DLD1 (cell line): ENCODE measurements around the gene LGR4.
"Not testable (repeated sequence)": the region's sequence is repeated elsewhere in the genome, so short reads cannot be mapped to it uniquely, and the experiment has no call there.

ENCODE experiments used
- in situ Hi-C: cut with HindIII; loops from 2 replicates; pipeline ENCODE4 v1.10.0; 2017; ENCODE audit warnings: low sequenced_read_pairs

LGR4 gene, protein sequence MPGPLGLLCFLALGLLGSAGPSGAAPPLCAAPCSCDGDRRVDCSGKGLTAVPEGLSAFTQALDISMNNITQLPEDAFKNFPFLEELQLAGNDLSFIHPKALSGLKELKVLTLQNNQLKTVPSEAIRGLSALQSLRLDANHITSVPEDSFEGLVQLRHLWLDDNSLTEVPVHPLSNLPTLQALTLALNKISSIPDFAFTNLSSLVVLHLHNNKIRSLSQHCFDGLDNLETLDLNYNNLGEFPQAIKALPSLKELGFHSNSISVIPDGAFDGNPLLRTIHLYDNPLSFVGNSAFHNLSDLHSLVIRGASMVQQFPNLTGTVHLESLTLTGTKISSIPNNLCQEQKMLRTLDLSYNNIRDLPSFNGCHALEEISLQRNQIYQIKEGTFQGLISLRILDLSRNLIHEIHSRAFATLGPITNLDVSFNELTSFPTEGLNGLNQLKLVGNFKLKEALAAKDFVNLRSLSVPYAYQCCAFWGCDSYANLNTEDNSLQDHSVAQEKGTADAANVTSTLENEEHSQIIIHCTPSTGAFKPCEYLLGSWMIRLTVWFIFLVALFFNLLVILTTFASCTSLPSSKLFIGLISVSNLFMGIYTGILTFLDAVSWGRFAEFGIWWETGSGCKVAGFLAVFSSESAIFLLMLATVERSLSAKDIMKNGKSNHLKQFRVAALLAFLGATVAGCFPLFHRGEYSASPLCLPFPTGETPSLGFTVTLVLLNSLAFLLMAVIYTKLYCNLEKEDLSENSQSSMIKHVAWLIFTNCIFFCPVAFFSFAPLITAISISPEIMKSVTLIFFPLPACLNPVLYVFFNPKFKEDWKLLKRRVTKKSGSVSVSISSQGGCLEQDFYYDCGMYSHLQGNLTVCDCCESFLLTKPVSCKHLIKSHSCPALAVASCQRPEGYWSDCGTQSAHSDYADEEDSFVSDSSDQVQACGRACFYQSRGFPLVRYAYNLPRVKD

GRCh38 chr11:27472398-27473016, at the start of gene LGR4:
Gene LGR4, minus strand, starts transcription at chr11:27472790. Its CDS starts 488 bp downstream, at chr11:27472302.
- in situ Hi-C loops = no loop called here

DNA sequence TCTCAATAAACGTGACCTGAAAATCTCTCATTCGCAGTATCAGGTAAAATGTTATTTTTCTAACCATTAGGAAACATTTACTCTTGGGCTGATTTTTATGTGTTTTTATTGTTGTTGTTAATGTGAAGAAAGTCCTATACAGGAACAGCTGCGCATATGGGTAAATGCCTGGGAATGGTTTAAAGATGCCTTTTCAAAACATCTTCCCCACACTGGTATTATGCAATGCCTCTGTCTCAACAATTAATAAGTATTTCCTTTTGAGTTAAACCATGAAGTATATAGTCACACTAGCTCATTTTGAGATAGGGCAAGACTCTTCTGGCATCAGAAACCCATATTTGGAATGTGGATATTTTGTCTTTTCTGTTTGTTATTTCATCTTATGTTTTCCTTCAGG, 47.6 kb upstream of the LGR4 start:
- in situ Hi-C loops = no loop called here

- in situ Hi-C loops = no loop called here
Observed at GRCh38 chr11:27518518-27518917, 45.9 kb upstream of the LGR4 start.

- in situ Hi-C loops = not testable (repeated sequence)
Observed at GRCh38 chr11:27517490-27517889, 44.9 kb upstream of the LGR4 start.

DNA sequence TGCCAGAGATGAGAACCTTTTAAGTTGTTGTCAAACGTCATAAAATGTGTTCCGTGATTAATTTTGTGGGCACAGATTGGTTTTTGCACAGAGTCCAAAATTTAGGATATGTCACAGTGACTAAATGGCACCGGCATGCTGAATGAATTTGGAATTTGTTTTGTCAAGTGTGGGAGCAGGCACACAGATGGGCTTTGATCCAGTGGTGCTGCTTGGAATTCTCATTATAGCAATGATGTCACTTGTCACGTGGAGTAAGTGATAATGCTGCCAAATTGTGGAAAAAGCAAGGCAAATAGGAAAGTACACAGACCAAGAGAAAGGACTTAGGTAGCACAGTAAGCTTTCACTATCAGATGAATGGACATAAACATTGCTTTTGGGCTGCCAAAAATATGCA, 42.0 kb upstream of the LGR4 start:
- in situ Hi-C loops = no loop called here

DNA sequence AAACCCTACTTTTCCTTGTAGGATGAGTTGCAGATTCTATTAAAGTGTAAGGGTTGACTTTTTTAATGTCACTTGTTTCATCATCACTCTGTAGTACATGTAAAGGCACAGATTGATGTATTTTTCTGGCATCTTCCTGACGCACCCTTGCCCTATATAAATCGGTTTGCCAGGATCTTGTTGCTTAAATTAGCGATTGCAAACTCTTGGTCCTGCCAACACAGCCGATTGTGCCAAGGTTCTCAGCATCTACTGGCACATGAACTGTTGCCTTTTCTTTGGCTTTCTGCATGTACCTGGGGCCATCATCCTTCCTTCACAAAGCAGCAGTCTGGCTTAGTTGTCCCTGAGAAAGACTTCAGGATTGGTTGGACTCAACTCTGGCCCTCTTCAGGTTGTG, 41.5 kb upstream of the LGR4 start:
- in situ Hi-C loops = no loop called here

DNA sequence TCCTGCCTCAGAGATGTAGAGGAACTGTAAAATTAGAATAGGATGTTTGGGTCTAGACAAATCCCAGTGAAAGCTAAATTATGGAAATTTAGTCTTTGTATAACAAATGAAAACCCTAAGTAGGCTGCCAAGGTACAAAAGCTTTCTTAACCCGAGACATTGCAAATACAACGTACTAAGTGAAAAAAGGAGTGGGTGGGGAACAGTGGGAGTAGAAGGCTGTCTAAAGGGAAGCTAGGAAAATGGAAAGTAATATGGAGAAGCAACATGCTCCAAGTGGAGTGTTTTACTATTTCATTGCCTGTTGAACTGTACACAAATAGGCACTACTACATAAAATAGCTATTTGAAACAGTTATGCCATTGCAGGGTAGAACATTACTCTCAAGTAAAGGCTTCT, 40.8 kb upstream of the LGR4 start:
- in situ Hi-C loops = no loop called here

GRCh38 chr11:27512238-27512637, 39.6 kb upstream of the LGR4 start:
- in situ Hi-C loops = no loop called here

DNA sequence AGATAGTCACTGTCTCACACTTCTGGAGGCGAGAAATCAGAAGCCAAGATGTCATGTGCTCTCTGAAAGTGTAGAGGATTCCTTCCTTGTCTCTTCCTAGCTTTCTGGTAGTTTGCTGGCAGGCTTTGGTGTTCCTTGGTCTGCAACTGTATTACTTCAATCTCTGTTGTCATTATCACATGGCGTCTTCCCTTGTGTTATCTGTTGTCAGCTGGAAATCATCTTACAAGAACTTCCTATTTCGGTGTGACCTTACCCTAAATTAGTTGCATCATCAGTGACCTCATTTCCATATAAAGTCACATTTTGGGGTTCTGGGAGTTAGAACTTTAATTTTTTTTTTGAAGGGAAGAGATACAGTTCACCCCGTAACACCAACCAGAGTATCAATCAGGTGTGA, 37.3 kb upstream of the LGR4 start:
- in situ Hi-C loops = no loop called here

GRCh38 chr11:27507557-27508322, 35.1 kb upstream of the LGR4 start:
- in situ Hi-C loops = no loop called here

GRCh38 chr11:27506200-27507182, 33.9 kb upstream of the LGR4 start, which contains the start of gene LIN7C:
Gene LIN7C, minus strand, starts transcription at chr11:27506769. Its CDS starts 17 bp downstream, at chr11:27506752.
- in situ Hi-C loops = no loop called here

DNA sequence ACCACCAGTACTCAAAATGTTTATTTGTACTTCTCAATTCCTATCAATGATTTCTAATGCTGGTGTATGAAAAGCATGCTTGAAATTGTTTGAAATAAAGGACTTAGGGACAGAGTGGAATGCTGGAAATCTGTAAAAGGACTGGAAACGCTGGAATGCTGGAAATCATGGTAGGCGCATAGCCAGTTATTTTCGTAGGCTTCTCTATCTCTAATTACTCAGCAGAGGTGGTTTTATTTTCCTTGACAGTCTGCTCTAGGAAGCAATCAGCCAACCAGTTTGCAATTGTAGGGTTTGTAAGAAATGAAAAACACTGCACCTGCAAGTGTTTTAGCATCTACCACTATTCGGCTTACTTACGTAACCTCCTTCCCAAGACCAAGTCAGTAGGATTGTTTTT, 33.2 kb upstream of the LGR4 start:
- in situ Hi-C loops = no loop called here

DNA sequence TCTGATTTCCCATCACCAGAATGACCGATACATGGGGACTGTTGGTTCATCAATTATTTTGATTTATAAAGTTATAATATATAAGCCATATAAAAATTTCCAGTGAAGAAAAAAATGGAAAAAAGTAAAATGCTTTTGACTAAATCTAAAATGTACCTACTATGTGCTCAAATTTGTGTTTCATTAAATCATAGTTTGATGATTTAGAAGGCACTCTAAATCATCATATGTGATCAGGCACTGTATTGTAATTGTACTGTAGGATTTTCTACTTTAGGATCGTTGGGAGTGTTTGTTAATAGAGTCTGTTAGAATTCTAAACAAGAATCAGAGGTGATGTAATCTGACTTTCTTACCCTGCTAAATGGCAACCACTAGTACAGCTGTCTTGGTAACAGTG, 31.6 kb upstream of the LGR4 start:
- in situ Hi-C loops = no loop called here

DNA sequence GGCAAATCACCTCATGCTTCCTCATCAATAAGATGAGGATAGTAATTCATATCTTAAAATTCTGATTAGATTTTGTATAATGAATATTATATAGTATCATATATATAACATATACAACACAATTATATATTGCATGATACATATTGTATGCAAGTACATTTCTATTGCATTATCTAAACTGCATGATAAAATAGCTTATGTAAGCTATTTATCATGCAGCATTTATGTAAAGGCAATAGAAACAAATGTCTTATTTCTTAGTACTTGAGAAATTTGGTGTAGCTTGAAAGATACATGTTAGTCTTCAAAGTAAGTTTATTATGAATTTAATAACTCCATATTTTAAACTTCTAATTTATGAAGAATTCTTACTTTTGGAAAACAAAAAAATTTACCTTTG, 28.5 kb upstream of the LGR4 start:
- in situ Hi-C loops = no loop called here

- in situ Hi-C loops = no loop called here
Observed at GRCh38 chr11:27497911-27498310, 25.3 kb upstream of the LGR4 start.

DNA sequence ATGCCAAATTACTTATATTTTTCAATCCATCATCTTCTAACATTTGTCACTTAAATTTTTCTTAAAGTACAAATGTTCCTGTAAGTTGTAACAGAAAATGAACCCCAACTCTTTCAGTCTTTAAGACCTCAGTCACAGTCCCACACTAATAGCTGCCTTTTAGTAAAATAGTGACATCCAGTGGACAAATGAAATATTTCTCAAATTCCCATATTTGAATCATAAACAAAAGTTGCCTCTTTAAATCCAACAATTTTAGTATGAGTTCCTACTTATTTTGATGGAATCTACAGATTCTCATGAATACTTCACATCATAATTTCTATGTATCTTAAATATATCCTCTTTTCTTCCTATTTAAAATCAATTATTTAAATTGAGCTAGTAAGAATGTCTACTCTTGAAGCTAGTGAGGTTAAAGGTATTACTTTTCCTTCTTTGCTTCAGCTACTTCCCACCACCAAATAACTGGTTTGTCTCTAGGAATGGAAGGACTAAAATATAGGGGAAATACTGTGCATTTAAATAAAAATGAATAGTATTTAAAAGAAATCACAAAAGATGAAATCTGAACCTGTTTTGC, 24.8 kb upstream of the LGR4 start:
- in situ Hi-C loops = no loop called here

DNA sequence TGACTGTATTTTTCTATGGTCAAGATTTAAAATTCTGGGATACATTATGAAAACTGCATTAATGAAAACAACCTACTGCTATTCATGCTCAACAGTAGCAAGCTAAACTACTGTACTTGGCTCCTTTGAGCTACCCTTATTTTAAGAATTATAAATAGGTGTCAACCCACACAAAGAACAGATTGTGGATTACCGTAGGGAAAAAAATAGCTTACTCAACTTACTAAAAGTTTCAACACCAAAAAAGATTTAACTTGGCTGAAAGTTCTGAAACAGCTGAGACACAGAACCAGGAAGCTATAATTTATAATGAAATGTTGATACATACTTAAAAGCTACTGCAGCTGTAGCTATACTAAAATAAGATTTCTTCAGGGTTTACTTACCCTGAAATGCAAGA, 23.9 kb upstream of the LGR4 start:
- in situ Hi-C loops = no loop called here

DNA sequence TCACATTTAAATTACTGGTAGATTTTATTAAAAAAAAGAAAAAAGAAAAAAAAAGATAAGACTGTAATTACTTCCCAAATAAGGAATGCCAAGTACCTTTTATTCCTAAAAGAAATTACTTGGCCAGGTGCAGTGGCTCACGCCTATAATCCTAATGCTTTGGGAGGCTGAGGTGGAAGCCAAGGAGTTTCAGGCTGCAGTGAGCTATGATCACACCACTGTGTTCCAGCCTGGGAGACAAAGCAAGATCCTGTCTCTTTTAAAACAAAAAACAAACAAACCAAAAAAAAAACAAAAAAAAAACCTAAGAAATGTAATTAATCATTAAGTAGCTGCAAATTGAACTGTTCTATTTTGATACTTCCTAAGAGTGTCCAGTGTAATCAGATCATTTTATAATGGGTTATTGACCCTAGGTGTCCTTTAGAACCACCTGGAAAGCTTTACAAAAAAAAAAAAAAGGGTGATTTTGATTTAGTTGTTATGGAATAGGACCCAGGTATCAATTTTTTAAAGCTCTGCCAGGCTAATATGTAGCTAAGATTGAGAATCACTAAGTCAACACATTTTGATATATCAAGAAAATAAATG, 23.2 kb upstream of the LGR4 start:
- in situ Hi-C loops = no loop called here

DNA sequence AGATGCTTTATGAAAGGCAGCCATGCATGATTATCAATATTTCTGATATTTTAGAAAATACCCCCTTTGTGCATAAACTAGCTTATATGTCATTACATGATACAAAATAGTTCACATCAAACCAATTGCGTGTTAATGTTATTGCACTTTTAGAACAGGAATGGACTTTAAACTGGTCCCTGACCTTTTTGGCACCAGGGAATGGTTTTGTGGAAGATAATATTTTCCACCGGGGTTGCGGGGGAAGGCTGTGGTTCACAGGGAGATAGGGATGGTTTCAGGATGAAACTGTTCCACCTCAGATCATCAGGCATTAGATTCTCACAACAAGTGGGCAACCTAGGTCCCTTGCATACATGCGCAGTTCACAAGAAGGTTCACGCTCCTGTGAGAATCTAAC, 16.5 kb upstream of the LGR4 start:
- in situ Hi-C loops = loop anchor here (10.0 kb wide), 1 partner anchor 284 kb away; no protein-coding TSS in a partner anchor
